HG03558 (cell line): Measurements from ENCODE around the gene CRK.
"Not testable (repeated sequence)": the region's sequence is repeated elsewhere in the genome, so short reads cannot be mapped to it uniquely, and the experiment has no call there.

Experiments used
- ATAC-seq: cut with Tn5 transposase; IDR thresholded peaks from one replicate; pipeline ENCODE4 v1.9.1; 2021; ENCODE audit warnings: moderate number of reproducible peaks; ENCODE audit not compliant: unreplicated experiment; ENCODE audit errors: extremely low read depth

The CRK gene

GRCh38 chr17:1435326-1435725 is 20.7 kb downstream of the CRK start:
- ATAC-seq, result no peak

GRCh38 chr17:1434150-1434549 is 21.9 kb downstream of the CRK start:
- ATAC-seq, result no peak

- ATAC-seq, result no peak
Observed at GRCh38 chr17:1431631-1432104, 24.4 kb downstream of the CRK start.

- no peak for ATAC-seq
Observed at GRCh38 chr17:1423456-1424135, 32.4 kb downstream of the CRK start.

GRCh38 chr17:1422885-1423284 is 33.1 kb downstream of the CRK start:
- ATAC-seq, result no peak

- ATAC-seq, result no peak
Observed at GRCh38 chr17:1421470-1421869, 34.6 kb downstream of the CRK start.

- no peak for ATAC-seq
Observed at GRCh38 chr17:1420981-1421380, 35.1 kb downstream of the CRK start.

GRCh38 chr17:1420163-1420562 is 35.9 kb downstream of the CRK start:
- ATAC-seq, result no peak

GRCh38 chr17:1418476-1418875 is 37.6 kb downstream of the CRK start:
- not testable (repeated sequence) for ATAC-seq

- ATAC-seq, result no peak
Observed at GRCh38 chr17:1416414-1416813, 39.6 kb downstream of the CRK start.

- ATAC-seq, result no peak
Observed at GRCh38 chr17:1414634-1415033, 41.4 kb downstream of the CRK start.

- ATAC-seq, result no peak
Observed at GRCh38 chr17:1414001-1414574, 41.9 kb downstream of the CRK start.

- ATAC-seq, result no peak
Observed at GRCh38 chr17:1413281-1413791, 42.7 kb downstream of the CRK start.

GRCh38 chr17:1412185-1413110 is 43.6 kb downstream of the CRK start:
- no peak for ATAC-seq

- ATAC-seq, result no peak
Observed at GRCh38 chr17:1402262-1402586, 53.8 kb downstream of the CRK start.

- peak; percentile 86 for ATAC-seq
Observed at GRCh38 chr17:1399679-1400512, 56.1 kb downstream of the CRK start, which contains the start of gene YWHAE. Gene YWHAE (minus strand): TSS chr17:1400222. CDS start chr17:1400110, 112 bp downstream.

- ATAC-seq, result no peak
Observed at GRCh38 chr17:1398931-1399678, 56.9 kb downstream of the CRK start.

- no peak for ATAC-seq
Observed at GRCh38 chr17:1398028-1398427, 58.0 kb downstream of the CRK start.
